GM21528 (cell line): ENCODE measurements around the gene PHLDA1.

Experiments
- ATAC-seq: cut with Tn5 transposase; IDR thresholded peaks from one replicate; pipeline ENCODE4 v1.9.1; 2021; ENCODE audit warnings: mild to moderate bottlenecking, moderate library complexity; ENCODE audit not compliant: unreplicated experiment, low FRiP score

PHLDA1 gene

GRCh38 chr12:76020731-76021672 is 10.6 kb downstream of the PHLDA1 start:
- peak; percentile 49 for ATAC-seq

- no peak for ATAC-seq
These were observed 11.3 kb downstream of the PHLDA1 start for GRCh38 chr12:76020281-76020680.

GRCh38 chr12:76018672-76019071 is 12.9 kb downstream of the PHLDA1 start:
- no peak for ATAC-seq

DNA sequence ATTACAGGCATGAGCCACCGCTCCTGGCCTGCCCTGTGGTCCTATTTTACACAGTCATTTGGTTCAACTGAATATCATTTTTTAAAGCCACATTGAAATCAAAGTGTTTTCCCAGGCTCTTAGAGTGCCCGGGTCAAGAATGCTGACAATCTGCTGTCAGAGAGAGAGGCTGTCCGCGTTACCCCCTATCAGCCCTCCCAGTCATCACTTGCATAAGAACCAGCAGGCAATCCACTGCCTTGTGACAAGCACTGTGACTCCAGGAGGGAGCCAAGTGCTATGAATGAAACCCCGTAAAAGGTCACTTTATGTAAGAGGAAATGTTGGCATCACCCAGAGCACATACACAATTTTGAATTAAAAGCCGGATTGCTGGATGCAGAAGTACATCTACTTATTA is 13.5 kb downstream of the PHLDA1 start:
- ATAC-seq, result no peak

DNA sequence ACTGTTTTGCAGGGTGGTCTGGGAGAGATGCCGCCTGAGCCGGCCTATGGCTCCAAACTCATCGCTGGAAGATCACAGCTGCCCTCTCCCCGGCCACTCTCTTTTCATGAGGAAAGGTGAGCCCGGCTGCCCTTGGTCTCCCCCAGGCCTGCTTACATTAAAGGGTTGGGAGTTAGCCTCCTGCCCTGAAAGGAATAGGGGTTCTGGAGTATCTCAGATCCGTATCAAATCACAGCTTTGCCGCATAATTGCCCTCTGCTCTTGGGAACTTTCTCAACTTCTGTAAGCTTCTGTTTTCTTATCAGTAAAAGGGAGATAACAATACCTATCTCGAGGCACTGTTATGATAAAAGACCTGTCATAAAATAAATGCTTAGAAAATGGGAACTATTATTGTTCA is 17.6 kb downstream of the PHLDA1 start:
- no peak for ATAC-seq

DNA sequence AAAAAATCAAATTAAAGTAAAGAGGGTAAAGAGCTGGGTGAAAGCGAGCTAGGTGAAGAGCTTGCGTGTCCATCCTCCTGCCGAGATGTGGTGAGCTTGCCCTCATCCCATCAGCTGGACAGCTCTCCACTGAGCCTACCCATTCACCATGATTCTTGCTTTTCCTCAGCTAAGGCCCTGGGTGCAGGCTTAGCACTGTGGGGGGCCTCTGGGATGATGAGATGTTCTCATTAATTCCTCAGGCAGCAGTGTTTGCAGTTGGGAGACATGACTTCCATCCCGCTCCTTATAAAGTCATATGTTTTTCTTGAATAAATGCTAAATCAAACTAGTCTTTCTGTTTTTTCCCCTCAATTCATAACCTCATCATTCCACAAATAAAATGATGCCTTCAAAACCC is 18.0 kb downstream of the PHLDA1 start:
- no peak for ATAC-seq

DNA sequence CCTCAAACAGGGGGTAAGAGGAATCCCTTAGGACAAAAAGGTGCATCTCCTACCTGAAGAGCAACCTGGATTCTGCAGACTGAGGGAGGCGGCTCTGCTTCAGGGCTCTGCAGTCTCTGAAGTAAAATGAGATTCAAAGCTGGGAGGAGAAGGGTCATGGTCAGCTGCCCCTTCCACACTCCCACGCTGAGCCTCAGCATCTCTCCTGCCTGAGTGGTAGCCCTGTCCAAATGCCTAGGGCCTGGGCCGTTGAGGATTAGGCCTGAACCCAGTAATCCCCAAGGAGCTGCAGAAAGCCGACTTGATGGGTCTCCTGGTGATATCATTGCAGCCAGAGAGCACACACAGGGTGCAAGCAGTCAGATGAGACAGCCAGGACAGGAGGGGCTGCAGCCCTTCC is 18.9 kb downstream of the PHLDA1 start:
- no peak for ATAC-seq

DNA sequence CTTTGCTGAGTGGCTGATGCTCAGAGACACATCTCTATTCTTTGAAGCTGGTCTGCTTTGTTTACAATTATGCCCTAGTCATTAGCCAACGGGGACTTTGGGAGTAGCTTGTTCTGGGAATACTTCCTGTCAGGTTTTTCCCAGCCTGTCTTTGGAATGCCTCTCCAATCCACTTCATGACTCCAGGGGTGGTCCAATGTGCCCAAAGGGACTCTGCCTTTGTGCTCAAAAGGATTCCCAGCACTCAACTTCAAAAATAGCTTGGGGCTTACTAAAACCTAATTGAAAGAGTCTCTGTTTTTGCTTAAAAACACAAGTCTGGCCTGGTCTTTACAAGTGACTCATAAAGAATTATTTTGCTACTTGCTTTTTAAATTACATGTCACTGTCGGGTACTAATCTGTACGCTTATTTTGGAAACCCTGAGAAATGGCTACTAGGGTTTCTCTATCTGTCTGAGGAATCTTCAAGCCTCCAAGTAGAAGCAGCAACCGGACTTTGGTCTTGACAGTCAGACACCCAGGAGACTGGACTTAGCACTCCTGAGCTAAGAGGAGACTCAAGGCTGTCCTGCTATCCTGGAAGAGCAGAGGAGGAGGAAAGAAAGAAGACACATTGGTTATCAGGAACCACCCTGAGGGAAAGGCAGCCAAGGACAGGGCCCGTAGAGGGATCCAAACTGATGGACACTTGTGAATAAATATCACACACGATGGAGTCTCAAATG is 20.7 kb downstream of the PHLDA1 start:
- ATAC-seq, result no peak

DNA sequence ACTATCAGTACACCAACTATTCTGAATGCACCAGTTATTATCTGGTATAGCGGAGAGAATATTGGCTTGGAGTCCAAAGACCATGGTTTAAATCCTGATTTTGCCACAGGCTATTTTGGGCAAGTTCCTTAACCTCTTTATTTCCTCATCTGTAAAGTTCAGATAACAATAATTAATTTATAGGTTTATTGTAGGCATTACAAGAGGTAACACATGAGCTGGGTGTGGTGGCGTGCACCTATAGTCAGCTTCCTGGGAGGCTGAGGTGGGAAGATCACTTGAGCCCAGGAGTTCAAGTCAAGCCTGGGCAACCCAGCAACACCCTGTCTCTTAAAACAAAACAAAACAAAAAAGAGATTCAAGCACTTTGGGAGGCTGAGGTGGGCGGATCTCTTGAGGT is 23.1 kb downstream of the PHLDA1 start:
- no peak for ATAC-seq

DNA sequence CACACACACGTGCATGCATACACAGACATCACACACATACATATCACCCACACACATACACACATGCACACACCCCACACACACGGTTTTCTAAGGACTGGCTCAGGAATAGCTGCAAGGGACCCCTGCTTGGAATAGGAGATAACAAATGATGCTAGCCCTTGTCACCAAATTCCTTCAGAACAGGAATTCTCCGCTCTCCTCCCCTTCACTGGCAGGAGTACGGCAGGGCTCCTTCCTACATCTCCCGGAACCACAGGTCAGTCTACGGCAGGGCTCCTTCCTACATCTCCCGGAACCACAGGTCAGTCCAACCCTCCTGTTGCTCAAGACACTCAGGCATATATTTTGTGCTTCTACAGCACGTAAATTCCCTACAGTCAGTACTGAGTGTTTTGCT is 23.9 kb downstream of the PHLDA1 start:
- no peak for ATAC-seq

DNA sequence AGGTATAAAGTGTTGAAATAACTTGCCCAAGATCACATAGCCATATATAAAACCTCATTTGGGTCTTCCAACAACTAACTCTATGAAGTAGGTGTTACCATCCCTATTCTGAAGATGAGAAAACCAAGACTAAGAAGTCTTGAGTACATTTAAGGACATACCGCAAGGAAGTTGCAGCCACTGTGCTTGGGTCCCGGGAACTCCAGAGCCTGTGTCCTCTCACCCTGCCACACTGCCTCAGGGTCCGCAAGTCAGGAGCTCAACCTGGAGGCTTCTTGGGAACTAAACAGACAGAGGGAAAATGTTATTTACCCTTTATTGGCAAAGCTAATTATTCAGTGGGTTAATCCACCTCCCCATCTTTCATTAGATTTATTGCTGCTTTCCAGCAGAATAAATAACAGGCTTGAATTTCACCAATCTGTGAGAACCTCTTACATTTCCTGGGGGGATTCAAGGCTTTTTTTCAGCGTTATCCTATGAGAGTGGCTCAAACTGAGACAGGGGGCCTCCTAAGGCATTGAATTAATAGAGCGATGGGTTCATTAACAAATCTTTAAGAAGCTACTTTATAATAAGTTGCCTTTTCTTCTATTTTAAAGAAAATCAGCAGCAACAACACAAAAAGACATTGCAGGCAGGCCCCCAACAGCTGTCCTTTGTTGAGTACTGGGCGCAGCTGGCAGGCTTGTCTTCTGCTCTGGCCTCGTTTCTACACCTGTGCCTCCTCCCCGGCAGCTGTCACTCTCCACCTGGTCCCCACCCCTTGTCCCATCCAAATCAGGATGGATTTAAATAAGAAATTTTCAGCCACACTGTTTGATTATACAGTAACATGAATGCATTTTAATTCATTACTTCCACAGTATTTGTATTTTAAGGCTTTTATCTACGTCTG is 25.3 kb downstream of the PHLDA1 start:
- no peak for ATAC-seq

GRCh38 chr12:76003355-76003638 is 28.3 kb downstream of the PHLDA1 start:
- ATAC-seq, result no peak

DNA sequence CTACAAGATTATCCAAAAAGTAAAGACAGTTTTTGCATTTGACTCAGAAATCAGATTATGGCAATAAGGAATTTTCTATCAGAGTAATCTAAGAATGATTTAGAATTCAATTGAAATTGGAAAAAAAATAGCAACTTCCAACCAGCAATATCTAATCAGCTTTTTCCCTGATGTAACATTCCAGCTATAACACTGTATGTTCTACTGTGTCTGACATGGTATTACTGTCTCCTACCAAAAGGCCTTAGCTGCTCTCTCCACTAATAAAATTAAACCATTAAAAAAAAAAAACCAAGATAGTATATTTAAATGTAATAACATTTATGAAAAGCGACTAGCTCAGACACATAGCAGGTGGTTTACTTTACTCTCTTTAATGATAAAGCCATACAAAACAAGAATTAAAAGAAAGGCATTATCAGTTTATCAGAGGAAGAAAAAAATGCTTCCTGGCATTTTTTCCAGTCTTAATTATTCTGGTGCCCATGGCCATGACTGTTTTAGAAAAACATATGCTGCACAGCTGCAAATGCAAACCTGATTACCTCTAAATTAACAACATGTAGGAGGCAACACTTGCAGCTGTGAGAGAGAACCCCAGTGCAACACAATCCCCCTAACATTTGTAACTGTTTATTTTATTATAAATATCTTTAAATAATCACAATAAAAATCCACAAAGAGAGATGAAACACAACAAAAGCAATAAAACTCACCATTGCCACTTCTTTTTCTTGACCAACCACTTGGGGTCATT is 28.8 kb downstream of the PHLDA1 start:
- no peak for ATAC-seq

DNA sequence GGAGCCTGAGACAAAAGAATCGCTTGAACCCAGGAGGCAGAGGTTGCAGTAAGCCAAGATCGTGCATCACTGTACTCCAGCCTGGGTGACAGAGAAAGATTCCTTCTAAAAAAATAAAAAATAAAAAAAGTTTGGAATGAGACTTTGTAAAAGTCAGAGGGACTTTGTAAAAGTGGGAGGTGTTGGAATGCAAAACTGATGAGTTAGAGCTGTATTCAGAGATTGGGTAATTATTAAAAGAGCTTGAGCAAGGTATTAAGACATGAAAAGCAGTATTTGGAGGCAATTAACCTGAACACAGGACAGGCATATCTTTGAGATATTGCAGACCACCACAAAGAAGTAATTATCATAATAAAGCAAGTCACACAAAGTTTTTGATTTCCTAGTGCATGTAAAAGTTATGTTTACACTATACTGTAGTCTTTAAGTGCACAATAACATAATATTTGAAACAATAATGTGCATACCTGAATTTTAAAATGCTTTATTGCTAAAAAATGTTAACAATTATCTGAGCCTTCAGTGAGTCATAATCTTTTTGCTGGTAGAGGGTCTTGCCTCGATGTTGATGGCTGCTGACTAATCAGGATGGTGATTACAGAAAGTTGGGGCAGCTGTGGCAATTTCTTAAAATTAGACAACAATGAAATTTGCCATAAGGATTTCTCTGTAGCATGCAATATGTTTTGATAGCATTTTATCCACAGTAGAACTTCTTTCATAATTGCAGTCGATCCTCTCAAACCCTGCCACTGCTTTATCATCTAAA is 33.1 kb downstream of the PHLDA1 start:
- no peak for ATAC-seq

DNA sequence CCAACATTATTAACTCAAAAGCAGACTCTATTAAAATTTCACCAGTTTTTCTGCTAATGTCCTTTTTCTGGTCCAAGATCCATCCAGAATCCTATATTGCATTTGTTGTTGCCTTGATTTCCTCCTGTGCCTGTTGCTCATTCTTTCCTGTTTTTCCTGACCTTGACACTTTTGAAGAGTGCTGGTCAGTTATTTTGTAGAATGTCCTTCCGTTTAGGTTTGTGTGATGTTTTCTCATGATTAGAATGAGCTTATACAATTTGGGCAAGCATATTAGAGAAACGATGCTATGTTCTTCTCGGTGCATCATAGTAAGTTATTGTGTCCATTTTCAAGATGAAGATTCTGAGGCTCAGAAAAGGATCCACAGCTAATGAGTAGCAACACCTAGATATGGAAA is 33.9 kb downstream of the PHLDA1 start:
- ATAC-seq, result no peak

DNA sequence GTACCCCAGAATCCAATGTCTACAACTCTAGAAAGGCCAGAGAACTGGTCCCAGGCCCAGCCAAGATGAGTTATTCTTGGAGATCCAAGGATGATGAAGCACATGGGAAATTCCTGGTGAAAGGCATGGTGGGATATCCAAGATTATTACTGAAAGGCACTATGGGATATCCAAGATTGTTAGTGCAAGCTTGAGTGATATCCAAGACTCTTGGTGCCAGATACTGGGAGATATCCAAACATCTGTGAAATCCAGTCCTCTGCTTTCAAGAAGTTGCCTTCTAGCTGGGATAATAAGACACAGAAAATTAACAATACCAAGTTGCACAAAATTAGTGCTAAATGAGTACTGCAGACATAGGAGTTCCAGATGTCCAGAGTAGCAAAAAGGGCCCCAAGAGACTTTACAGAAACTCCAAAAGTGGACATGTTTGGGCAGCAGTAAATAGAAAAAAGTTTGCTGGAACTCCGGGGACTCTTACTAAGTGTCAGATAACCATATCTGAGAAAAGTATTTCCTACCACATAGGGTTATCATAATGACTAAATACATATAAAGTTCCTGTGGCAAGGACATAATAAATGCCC is 34.6 kb downstream of the PHLDA1 start:
- no peak for ATAC-seq

DNA sequence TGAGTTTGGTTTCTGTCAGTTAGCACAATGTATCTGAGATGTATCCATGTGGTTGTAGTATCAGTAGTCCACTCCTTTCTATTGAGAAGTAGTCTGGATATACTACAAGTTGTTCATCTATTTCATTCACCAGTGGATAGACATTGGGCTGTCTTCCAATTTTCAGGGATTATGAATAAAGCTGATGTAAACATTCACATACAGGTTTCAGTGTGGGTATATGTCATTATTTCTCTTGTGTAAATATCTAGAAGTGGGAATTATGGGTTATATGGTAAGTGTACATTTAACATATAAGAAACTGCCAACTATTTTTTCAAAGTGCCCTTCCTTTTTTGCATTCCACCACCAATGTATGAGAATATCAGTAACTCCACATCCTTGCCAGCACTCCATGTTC is 35.9 kb downstream of the PHLDA1 start:
- no peak for ATAC-seq

DNA sequence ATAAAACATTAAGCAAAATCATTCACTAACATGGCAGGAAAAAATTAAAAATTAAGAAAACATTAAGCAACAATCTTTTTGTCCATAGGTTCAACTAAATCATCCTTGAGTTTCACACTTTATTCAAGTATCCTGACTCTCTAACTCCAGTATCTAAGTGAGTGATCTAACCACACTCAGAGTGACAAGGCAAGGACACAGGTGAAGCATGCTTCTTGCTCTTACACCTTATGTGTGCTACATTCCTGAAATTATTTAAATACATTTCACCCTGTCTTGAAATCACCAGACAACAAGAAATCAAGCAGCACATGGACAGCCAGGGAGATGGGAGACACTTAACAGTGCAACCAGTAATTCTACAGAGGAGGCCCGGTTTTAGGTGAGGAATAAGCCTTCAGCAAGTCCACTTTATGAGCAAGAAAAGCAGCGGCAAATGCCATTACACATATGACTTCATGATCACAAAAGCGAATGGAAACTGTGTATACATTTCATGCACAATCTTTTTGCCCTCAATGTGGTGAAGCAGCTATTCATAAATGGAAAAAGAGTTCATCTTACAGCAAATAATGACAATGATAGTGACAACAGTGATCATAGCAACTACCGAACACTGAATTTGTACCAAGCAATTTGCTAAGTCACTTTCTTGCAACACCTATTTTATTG is 37.4 kb downstream of the PHLDA1 start:
- ATAC-seq, result no peak

- no peak for ATAC-seq
These were observed 39.8 kb downstream of the PHLDA1 start for GRCh38 chr12:75991753-75992152.
